HG02763 (cell line): ENCODE measurements around the gene PRPSAP1.
"Not testable (repeated sequence)": the region's sequence is repeated elsewhere in the genome, so short reads cannot be mapped to it uniquely, and the experiment has no call there.

ENCODE experiments used
- ATAC-seq: cut with Tn5 transposase; IDR thresholded peaks from one replicate; pipeline ENCODE4 v1.9.1; 2021; ENCODE audit warnings: mild to moderate bottlenecking, moderate library complexity; ENCODE audit not compliant: unreplicated experiment

Gene PRPSAP1

DNA sequence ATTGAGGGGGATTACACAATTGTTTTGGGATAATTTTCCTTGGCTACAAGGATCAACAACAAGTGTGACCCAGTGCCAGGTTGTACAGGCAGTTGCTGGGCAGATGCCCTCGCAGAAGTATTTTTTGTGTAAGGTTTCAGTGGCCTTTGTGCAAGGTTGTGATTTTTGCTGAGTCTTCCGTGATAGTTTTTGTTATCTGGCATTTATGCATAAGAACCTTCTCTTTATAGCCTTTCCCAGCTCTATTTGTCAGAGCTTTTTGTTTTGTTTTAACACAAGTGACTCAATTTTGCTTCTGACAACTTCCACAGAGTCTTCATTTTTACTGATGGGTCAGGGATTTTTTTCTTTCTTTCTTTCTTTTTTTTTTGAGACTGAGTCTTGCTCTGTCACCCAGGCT is 6.7 kb upstream of the PRPSAP1 start:
- ATAC-seq = no peak

DNA sequence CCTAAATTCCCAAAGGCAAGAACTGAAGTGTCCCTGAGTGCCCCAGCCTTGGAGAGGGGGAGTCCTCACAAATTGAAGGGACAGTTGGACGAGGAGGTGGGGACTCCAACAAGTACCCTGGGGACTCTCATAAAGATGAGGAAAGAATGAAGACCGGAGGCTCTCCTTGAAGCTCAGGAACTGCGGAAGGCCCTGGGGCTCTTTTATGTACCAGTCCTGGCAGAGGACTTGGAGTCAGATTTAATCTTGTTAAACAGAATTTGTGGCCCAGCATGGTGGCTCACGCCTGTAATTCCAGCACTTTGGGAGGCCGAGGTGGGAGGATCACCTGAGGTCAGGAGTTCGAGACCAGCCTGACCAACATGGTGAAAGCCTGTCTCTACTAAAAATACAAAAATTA is 6.1 kb upstream of the PRPSAP1 start:
- ATAC-seq = not testable (repeated sequence)

DNA sequence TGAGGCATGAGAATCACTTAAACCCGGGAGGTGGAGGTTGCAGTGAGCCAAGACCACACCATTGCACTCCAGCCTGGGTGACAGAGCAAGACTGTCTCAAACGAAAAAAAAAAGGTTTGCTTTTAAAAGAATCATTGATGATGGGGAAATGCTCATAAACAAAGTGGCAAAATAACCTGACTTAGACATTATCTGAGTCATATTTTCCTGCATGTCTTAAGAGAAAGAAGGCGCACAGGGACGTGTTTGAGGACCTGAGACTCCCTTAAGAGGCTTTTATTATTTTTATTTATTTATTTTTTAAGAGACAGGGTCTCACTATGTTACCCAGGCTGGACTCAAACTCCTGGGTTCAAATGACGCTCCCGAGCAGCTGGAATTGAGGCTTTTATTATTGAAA is 5.7 kb upstream of the PRPSAP1 start:
- ATAC-seq = no peak

DNA sequence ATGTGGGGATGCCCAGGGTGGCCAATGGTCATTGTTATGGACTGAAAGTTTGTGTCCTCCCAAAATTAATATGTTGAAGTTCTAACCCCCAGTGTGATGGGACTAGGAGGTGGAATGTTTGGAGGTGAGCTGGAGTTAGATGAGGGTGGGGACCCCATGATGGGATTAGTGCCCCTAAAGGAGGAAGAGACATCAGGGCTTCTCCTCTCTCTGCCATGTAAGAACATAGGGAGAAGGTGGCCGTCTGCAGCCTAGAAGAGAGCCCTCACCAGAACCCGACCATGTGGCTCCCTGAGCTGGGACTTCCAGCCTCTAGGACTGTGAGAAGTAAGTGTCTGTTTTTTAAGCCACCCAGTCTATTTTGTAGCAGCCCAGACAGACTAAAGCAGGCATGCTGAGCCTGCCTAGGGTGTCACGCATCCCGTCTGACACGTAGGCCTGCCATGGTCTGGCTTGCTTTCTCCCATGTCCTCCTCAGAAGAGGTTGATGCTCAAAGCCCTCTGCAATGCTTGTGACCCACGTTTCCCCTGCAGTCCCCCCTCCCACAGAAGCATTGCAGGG is 4.0 kb upstream of the PRPSAP1 start:
- no peak for ATAC-seq

DNA sequence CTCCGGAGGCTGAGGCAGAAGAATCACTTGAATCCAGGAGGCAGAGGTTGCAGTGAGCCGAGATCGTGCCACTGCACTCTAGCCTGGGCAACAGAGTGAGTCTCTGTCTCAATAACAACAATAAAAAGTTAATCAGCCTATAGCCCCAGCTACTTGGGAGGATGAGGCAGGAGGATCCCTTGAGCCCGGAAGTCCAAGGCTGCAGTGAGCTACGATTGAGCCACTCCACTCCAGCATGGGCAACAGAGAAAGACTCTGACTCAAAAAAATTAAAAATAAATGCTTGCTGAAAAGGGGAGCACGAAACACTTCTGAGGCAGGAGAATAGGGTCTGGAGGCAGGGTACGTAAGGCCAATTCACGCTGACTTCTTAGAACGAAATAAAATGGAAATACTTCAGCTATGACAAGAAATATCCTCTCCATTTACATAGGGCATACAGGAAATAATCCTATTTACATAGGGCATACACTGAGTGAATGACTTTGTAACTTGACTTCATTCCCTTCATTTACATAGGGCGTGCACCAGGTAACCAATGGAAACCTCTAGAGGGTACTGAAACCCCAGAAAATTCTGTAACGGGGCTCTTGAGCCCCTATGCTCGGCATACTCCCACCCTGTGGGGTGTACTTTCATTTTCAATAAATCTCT is 3.2 kb upstream of the PRPSAP1 start:
- ATAC-seq = no peak

DNA sequence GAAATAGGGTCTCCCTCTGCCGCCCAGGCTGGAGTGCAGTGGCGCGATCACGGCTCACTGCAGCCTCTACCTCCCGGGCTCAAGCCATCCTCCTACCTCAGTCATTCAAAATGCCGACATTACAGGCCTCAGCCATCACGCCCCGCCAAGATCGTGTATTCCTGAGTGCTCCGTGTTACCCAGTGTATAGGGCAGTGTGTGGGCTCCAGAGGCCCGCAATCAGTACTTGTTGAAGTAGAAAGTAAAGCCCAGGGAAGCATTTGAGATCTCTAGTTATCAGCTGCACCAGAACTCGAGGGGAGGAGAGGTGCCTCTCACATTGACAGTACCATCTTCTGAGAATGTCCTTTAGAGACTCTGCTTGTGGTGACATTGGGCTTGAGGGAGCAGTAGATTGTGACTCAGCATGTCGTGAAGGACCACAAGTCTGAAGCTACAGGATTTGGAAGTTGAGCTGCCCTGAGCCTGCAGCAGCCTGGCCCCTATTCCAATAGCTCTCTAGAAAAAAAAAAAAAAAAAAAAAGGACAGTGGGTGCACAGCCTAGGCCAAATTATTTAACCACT is 1.1 kb upstream of the PRPSAP1 start:
- no peak for ATAC-seq

DNA sequence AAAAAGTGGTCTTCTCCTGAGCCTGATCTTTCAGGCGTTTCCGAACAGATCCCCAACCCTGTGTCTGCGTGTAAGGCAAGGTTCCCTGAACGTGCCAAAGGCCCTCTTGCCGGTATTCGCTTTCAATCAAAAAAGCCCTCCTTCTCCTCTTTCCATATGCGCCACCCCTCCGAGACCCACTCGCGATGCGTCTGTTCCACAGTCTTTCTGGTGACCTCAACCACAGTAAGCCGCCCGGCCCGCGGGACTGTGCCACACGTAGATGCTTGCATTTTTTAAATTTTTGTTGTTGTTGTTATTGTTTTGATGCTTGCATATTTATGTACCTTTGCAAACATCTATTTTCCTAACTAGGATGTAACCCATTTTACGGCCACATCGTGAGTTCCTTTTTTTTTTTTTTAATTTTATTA is 607 bp upstream of the PRPSAP1 start:
- ATAC-seq = no peak

DNA sequence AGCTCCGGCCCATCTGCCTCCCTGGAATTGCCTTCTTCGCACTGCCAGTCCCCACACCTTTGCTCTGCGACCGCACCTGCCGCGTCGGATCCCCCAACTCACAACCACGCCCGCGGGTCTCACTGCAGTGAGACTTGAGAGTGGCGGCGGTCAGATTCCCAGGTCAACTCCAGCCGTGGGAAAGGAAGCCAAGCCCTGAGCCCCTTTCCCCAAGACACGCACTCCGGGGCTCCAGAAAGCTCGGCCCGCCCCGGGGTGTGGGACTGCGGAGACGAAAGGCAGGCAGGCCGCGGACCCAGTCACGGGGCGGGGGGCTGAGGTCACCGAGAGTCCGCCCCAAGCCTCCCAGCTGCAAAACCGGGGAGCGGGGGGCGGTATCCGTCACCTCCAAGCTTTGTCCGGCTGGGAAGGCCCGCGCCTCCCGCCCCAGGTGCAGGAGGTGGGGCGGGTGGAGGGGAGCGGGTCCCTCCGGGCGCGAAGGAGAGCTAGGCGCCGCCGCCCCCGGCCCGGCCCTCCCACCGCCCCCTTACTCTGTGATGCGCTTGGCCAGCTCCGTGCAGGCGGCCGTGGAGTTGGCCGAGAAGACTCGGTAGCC is 615 bp downstream of the PRPSAP1 start:
- ATAC-seq = peak; percentile 21

DNA sequence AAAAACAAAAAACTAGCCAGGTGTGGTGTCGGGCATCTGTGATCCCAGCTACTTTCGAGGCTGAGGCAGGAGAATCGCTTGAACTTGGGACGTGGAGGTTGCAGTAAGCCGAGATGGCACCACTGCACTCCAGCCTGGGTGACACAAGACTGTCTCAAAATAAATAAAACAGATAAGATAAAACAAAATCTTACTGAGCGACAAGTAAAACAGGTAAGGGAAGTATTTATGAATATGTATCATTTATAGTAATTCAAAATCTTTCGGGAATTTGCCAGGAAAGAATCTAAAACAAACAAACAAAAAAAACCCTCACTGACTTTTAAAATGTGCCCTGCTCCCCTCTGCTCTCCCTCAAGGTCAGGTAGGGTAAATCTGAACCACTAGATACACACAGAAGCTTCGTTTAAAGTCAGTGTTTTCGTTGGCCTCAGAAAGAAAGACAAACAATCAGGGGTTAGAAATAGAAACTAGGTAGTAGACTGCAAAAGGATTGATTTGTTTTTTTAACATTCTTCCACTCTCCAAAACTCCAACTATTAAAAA is 2.1 kb downstream of the PRPSAP1 start:
- no peak for ATAC-seq

DNA sequence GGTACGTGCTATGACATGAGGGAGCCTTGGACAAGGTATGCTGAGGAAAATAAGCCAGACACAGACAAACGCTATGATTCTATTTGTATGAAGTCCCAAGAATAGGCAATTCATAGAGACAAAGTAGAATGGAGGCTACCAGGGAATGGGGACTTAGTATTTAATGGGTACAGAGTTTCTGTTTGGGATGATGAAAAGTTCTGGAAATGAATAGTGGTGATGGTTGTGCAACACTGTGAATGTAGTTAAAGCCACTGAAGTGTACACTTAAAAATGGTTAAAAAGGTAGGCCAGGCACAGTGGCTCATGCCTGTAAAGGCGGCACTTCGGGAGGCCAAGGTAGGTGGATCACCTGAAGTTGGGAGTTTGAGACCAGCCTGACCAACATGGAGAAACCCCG is 3.3 kb downstream of the PRPSAP1 start:
- ATAC-seq = no peak

DNA sequence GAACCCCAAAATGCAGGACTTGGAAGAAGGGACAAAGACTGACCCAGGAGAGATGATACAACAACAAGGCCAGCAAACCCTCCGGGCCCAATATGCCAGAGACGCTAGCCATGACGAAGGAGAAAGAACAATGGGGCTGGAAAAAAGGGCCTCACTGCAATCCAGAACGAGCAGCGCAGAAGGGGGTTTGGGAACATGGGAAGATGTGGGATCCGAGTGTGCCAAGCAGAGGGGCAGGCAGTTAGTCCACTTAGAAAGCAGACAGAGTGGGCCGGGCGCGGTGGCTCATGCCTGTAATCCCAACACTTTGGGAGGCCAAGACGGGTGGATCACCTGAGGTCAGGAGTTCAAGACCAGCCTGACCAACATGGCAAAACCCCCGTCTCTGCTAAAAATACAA is 6.8 kb downstream of the PRPSAP1 start:
- not testable (repeated sequence) for ATAC-seq

DNA sequence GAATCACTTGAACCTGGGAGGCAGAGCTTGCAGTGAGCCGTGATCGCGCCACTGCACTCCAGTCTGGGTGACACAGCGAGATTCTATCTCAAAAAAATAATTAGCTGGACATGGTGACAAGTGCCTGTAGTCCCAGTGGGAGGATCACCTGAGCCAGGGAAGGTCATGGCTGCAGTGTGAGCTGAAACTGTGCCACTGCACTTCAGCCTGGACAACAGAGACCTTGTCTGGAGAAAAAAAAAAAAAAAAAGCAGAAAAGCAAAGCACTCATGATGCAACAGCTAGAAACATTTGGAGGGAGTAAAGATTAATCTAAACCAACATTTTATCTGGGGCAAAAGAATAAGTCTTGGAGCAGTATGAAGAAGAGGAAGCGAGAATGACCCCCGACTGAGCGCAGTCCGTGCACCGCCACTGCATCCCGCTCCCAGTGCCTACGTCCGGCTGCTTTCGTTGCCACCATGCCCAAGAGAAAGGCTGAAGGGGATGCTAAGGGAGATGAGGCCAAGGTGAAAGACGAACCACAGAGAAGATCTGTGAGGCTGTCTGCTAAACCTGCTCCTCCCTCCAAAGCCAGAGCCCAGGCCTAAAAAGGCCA is 8.2 kb downstream of the PRPSAP1 start:
- no peak for ATAC-seq

DNA sequence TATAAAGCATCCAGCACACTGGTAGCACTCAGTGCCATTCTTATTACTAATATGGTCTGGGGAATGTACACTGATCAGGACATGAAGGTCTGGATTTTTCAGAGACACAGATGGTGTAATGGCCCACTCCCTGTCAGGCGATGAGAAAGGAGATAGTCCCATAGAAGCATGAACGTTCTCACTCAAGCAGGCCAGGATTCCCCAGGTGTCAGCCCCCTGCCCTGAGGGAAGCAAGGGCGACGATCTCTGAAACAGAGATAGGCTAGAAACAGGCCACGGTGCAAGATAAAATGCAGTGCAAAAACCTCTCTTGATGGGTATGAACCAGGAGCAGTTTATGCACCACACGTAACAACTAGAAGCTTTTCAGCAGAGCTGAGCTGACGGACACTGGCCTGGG is 10.6 kb downstream of the PRPSAP1 start:
- ATAC-seq = no peak

DNA sequence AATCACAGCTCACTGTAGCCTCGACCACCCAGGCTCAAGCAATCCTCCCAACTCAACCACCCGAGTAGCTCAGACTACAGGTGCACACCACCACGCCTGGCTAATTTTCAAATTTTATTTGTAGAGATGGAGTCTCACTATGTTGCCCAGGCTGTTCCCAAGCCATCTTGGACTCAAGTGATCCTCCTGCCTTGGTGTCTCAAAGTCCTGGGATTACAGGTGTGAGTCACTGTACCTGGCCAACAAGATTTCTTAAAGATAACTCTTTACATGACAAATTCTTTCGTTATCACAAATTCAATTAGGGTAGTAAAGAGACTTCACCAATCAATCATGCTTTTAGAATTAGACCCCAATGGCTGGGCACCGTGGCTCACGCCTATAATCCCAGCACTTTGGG is 12.4 kb downstream of the PRPSAP1 start:
- no peak for ATAC-seq

DNA sequence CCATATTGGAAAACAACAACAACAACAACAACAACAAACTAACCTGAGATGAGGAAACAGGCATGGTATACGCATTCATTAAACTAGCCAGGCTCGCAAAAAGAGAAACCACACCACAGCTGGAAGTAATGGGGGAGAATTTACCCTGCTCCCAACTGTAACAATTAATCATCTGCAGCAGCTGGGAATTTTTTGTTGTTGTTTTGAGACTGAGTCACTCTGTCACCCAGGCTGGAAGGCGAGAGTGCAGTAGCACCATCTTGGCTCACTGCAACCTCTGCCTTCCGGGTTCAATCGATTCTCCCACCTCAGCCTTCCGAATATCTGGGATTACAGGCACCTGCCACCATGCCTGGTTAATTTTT is 16.3 kb downstream of the PRPSAP1 start:
- ATAC-seq = no peak

DNA sequence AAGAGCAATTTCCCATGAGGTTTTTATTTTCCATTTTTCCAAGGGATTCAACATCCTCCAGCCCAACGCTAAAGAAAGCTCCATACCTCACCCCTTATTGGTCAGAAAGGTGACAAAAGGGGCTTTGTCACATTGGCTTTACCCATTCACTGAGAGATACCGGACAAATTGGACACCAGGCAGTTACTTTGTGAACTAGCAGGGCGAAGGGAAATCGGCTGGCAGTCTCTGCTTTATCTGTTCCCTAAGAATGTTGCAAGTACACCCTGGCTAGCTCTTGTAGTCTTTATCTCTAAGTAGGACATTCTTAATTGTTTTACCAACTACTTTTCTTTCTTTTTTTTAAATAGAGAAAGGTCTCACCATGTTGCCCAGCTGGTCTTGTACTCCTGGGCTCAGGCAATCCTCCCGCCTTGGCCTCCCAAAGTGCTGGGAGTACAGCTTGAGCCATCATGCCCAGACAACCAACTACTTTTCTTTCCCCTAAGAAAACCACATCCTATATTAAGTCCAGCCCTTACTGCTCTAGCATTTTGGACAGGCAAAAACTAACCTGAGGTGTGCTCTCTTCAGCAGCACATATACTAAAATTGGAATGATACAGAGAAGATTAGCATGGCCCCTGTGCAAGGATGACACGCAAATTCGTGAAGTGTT is 16.8 kb downstream of the PRPSAP1 start:
- ATAC-seq = no peak

DNA sequence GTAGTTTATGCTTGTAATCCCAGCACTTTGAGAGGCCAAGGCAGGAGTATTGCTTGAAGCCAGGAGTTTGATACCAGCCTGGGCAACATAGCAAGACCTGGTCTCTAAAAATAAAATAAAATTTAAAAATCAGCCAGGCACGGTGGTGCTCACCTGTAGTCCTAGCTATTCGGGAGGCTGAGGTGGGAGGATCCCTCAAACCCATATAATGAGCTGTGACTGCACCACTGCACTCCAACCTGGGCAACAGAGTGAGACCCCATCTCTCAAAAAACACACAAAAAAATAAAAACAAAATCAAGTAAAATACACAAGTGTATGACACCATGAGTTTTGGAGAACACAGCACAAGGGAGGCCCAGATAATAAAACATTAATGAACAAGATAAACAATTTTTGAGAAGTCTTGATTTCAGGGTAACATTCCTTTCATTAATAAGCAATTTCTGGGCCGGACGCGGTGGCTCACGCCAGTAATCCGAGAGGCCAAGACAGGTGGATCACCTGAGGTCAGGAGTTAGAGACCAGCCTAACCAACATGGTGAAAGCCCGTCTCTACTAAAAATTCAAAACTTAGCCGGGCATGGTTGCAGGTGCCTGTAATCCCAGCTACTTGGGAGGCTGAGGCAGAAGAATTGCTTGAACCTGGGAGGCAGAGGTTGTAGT is 17.9 kb downstream of the PRPSAP1 start:
- ATAC-seq = no peak

DNA sequence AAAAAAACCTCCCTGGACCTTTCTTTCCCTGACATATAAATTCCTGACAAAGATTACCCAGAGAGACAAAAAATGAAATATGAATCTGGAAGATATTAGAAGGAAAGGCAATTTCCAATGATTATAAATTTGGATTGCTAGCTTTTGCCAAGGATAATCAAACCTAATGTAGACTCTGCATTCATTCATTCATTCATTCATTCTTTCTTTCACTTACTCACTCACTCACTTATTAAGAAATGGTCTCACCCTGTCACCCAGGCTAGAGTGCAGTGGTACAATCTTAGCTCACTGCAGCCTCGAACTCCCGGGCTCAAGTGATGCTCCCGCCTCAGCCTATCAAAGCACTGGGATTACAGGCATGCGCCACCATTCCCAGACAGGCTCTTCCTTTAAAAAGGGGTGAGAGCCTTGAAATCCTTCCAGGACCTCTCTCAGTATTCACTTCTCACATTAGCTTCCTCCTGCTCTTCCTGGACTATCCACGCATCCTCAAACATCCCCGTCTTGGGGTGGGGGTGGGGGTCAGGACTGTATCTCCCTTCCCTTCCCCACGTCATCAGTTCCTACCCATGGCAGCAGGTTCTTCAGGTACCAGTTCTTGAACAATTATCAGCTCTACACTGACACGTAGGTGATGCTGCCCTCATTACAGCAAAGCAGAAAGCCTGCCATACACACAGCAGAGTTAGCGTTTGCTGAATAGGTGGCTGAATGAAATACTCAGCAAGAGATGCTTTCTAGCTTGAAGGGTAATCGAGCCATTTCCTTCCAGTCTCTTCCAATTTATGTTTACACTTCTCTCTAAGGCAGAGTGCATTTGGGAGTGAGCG is 19.8 kb downstream of the PRPSAP1 start:
- ATAC-seq = no peak

DNA sequence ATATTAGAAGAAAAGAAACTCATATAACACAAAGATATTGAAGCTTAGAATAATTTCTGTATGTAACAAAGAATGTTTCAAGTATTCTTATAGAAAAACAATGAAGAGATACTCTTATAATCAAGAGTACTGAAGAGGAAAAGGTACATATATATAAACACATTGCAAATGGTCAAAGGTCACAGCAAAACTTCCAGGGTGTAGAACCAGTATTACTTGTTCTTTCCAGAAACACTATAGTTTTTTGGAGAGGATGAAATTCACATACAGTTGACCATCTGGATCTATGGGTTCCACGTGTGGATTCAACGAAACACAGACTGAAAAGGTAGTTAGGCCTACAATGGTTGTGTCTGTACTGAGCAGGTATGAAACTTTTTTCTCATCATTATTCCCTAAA is 22.6 kb downstream of the PRPSAP1 start:
- ATAC-seq = no peak

DNA sequence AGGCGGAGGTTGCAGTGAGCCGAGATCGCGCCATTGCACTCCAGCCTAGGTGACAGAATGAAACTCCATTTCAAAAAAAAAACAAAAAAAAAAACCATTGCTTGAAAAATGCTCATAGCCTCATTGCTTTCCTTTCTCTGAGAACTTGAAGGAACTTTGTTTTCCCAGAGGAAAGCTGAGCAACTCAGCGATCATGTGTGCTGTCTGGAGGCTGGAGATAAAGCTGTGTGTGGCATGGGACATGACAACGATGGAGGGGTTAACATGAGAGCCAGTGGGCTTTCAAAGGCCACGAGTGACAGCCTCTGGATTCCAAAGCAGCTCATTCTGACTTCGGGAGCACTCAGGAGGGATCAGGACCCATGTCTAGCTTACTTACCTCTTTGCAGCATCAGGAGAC is 24.1 kb downstream of the PRPSAP1 start:
- no peak for ATAC-seq
